ENCODE measurements around the gene SLC24A4. TPM values are rescaled to one million over a fixed set of nuclear protein-coding genes. Genes with fewer than 3 reads are reported as not detected.

The SLC24A4 gene
- total and polyA plus RNA-seq, 2 of the 4 experiments (the other 2 are of a cell fraction): not detected

DNA sequence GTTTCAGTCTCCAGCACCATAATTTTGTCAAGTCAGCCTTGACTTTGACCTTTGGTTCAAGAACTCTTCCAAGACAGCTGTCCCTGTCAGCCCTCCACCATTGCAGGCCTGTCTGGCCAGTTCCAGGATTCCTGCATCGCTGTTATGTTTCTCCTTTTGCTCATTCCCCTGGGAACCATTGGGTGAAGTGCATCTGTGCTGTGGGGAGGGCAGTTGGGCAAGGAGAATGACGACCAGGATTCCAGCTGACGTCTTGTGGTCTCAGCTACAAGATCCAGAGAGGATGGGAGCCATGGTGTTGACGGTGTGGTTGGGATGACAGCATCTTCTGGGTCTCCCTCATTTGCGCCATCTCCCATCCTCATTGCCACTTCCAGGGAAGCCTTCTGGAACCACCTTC lies 45.9 kb upstream of the SLC24A4 start:
- in situ Hi-C loops (cut with MboI; ENCODE audit: low sequenced_read_pairs): no loop called here
- Histone ChIP-seq H3K56ac (ENCODE audit: extremely low read depth, insufficient read depth, low read length) (no peak overlapping the region), H2BK5ac (ENCODE audit: low read depth, low read length, poor library complexity, severe bottlenecking) (no peak overlapping the region), H3K27ac (ENCODE audit: insufficient read depth, low read length) (no peak overlapping the region), H4K8ac (ENCODE audit: low read depth in 2 of 2, low read length in 2 of 2) (no peak overlapping the region), H3K4me3 (ENCODE audit: insufficient read depth, low read depth, low read length) (no peak overlapping the region), H3K23ac (ENCODE audit: low read depth, low read length) (no peak overlapping the region), H2AK5ac (ENCODE audit: low read depth, low read length) (no peak overlapping the region), H2AFZ (replicated peaks; ENCODE audit: low read length, poor library complexity) (no peak overlapping the region), H3K18ac (ENCODE audit: low read depth, low read length) (no peak overlapping the region), H4K5ac (ENCODE audit: low read depth, low read length) (no peak overlapping the region), H4K20me1 (ENCODE audit: insufficient read depth, low read length) (no peaks in the 10 kb centered on the region), H3K4me2 (ENCODE audit: low read depth, low read length) (no peak overlapping the region), H3K4me1 (ENCODE audit: control insufficient read depth, insufficient read depth, low read length) (no peaks in the 10 kb centered on the region), H3K27me3 (ENCODE audit: control insufficient read depth, insufficient read depth, low read length) (peaks cover 15% of the 10 kb centered on the region), H3K9me1 (ENCODE audit: insufficient read depth, low read length) (no peaks in the 10 kb centered on the region), H3K14ac (replicated peaks; ENCODE audit: low read depth, low read length) (no peak overlapping the region), H2AK9ac (replicated peaks; ENCODE audit: low read depth, low read length, poor library complexity) (no peak overlapping the region), H3K4ac (ENCODE audit: low read depth, low read length) (no peak overlapping the region), H4K91ac (ENCODE audit: insufficient read depth, low read depth, low read length) (no peak overlapping the region), H3K9ac (ENCODE audit: low read depth, low read length) (no peak overlapping the region), H2BK20ac (ENCODE audit: low read depth, low read length) (no peak overlapping the region), H3K36me3 (ENCODE audit: control insufficient read depth, insufficient read depth, low read length) (no peaks in the 10 kb centered on the region), H3K9me3 (ENCODE audit: control insufficient read depth, insufficient read depth, low read length) (no peaks in the 10 kb centered on the region), H3K79me1 (ENCODE audit: low read depth in 1 of 2, low read length in 2 of 2) (no peaks in the 10 kb centered on the region), H2BK15ac (ENCODE audit: low read depth, low read length) (no peak overlapping the region), H2BK120ac (ENCODE audit: low read depth, low read length) (no peak overlapping the region)
- WGBS, 2 experiments (ENCODE audit: extremely low coverage in 2 of 2, insufficient read length in 1 of 2): no CpG with 5 or more reads among the region's 5 CpGs
- BruUV-seq (replicated peaks): no TSS peak
- no peak for TF ChIP-seq CEBPB (IDR thresholded peaks at IDR 0.05; ENCODE audit: low read depth, low read length)
- TF ChIP-seq MAFK (IDR thresholded peaks at IDR 0.05; ENCODE audit: low read depth, low read length): no peak
- TF ChIP-seq CHD1 (IDR thresholded peaks at IDR 0.05; ENCODE audit: low read depth, low read length): no peak
- TF ChIP-seq MXI1 (IDR thresholded peaks at IDR 0.05; ENCODE audit: borderline replicate concordance, low read depth, low read length): no peak
- TF ChIP-seq RAD21 (IDR thresholded peaks at IDR 0.05; ENCODE audit: low read length): no peak
- TF ChIP-seq RFX5 (IDR thresholded peaks at IDR 0.05; ENCODE audit: low read depth, low read length): no peak
- TF ChIP-seq ELK1 (IDR thresholded peaks at IDR 0.05; ENCODE audit: borderline replicate concordance, low read depth, low read length): no peak
- no peak for TF ChIP-seq CTCF (conservative IDR thresholded peaks at IDR 0.05; ENCODE audit: low read depth, low read length)
- ATAC-seq (ENCODE audit: low read depth) (no peak), DNase-seq (no peak)
- ChIA-PET POLR2A (ENCODE audit: unreplicated experiment) (no interaction called here), CTCF (no interaction called here)
- intact Hi-C loops (cut with micrococcal nuclease): no loop called here
- dilution Hi-C loops (cut with HindIII; ENCODE audit: low sequenced_read_pairs, unreplicated experiment): no loop called here

All from IMR-90 (cell line).